HFF-Myc (cell line): ENCODE results near the gene ARHGAP36.

Experiments used
- DNase-seq: peaks from one replicate; pipeline ENCODE4 v3.0.0-alpha.2; 2011; ENCODE audit warnings: low read depth; ENCODE audit errors: extremely low read depth
- H3K4me3 ChIP-seq: replicated peaks from 2 replicates; pipeline ENCODE4 v1.5.1; 2011; ENCODE audit warnings: low read depth, mild to moderate bottlenecking, control low read depth, low read length
- CTCF ChIP-seq: IDR thresholded peaks from 2 replicates; pipeline ENCODE4 v1.5.1; 2012; ENCODE audit warnings: mild to moderate bottlenecking, low read depth, low read length, control low read depth; ENCODE audit errors: missing control alignments

ARHGAP36 gene

GRCh38 chrX:131059246-131059645, 1.1 kb downstream of the ARHGAP36 start:
- TF ChIP-seq CTCF, result no peak
- no peak for DNase-seq
- no peak overlapping the region for H3K4me3 ChIP-seq

- DNase-seq, result no peak
- TF ChIP-seq CTCF, result no peak
- no peak overlapping the region for H3K4me3 ChIP-seq
Observed at GRCh38 chrX:131060147-131060546, 2.0 kb downstream of the ARHGAP36 start.

GRCh38 chrX:131061306-131061705, 3.2 kb downstream of the ARHGAP36 start:
- DNase-seq, result no peak
- H3K4me3 ChIP-seq, result no peak overlapping the region
- no peak for TF ChIP-seq CTCF

- DNase-seq, result no peak
- no peak for TF ChIP-seq CTCF
- no peak overlapping the region for H3K4me3 ChIP-seq
Observed at GRCh38 chrX:131063613-131064012, 5.5 kb downstream of the ARHGAP36 start.

DNA sequence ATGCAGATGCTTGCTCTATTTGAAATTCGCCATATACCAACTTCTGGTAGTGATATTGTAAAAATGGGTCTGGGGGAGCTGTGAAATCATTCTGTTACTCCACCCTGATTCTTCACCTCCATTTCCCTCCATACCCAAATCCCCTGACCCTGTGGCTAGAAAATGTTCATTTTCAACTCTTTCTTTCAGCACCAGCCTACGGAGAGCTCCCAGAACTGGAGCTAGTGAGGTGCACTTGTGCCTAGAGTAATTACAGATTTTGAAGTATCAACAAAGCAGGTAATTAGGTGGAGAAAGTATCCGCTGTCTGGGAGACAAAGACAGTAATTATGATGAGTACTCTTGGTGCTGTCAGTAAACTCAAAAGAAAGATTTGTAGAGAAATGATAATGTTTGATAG, 8.1 kb downstream of the ARHGAP36 start:
- no peak for TF ChIP-seq CTCF
- no peak for DNase-seq
- H3K4me3 ChIP-seq, result no peak overlapping the region

GRCh38 chrX:131067216-131067615, 9.1 kb downstream of the ARHGAP36 start:
- no peak for TF ChIP-seq CTCF
- no peak for DNase-seq
- H3K4me3 ChIP-seq, result no peak overlapping the region
